ENCODE results near the gene NQO1. TPM values are rescaled to one million over a fixed set of nuclear protein-coding genes. Genes with fewer than 3 reads are reported as not detected.

NQO1 gene
- total RNA-seq, 1 experiment from 2014 or later: 519 TPM

DNA sequence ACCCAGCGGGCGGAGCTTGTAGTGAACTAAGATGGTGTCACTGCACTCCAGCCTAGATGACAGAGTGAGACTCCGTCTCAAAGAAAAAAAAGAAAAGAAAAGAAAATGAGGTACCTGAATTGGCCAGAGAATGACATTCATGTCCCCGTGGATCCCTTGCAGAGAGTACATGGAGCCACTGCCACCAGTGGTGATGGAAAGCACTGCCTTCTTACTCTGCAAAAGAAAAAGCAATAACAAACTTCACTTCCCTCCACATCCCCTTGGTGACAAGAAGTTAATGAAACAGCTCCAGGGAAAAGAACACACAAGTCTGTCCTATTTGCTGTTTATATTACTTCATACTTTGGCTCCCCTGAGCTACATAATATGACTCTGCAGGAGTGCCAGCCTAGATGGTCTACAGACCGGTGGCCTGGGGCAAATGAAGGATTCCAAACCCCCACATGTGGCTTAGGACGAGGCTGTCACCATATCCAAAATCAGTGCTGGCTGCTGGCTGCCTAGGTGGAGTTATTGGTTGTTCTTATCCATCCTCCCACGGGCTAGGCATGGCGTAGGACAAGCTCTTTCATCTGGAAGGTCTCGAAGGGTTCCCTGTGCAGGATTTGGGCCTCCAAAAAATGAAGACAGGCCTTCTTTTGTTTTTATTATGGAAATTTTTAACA lies 13.3 kb downstream of the NQO1 start:
- ChIA-PET POLR2A (interaction anchor here (1.0 to 2.0 kb wide), 2 partner anchors 9 to 12 kb away, joined by 3 to 6 read pairs; no protein-coding TSS in a partner anchor), RAD21 (ENCODE audit: low non-redundant PET in 1 of 2, low total read pairs in 2 of 2, uncharacterized antibody in 2 of 2, unreplicated experiment in 2 of 2) (no interaction called here), CTCF (no interaction called here)
- Histone ChIP-seq H3K36me3 (ENCODE audit: control insufficient read depth in 1 of 2, insufficient read depth in 2 of 2, low read length in 2 of 2) (peaks cover 31 to 45% of the 10 kb centered on the region in 2 experiments; a peak in 3 of 4 replicates), H3K9ac (ENCODE audit: low read length) (no peak overlapping the region), H3K27ac (ENCODE audit: low read depth, low read length) (peak overlapping the region; percentile 60), H3K27me3 (ENCODE audit: insufficient read depth, low read length) (no peaks in the 10 kb centered on the region), H3K4me1 (ENCODE audit: control insufficient read depth in 1 of 2, insufficient read depth in 2 of 2, low read length in 2 of 2) (peaks cover 37 to 43% of the 10 kb centered on the region in 2 experiments), H2AFZ (ENCODE audit: low read depth, low read length, poor library complexity, severe bottlenecking) (no peak overlapping the region), H3K4me2 (ENCODE audit: low read length) (no peak overlapping the region), H3K9me2 (ENCODE audit: insufficient read depth) (no peaks in the 10 kb centered on the region), H3K79me2 (ENCODE audit: insufficient read depth, low read length) (peaks cover 19% of the 10 kb centered on the region), H3K4me3 (replicated peaks in 1 of 2; ENCODE audit: low read depth in 1 of 2, low read length in 2 of 2) (no peak overlapping the region), H3K9me3 (ENCODE audit: control insufficient read depth in 1 of 2, insufficient read depth in 1 of 2, low read depth in 1 of 2, low read length in 2 of 2) (no peaks in the 10 kb centered on the region), H4K20me1 (ENCODE audit: insufficient read depth) (no peaks in the 10 kb centered on the region)
- ATAC-seq (peak; percentile 27; the same call in 1 of the 2 replicates), DNase-seq (ENCODE audit: low read depth, low spot score) (no peak)
- no TSS peak for BruUV-seq (replicated peaks)
- TF ChIP-seq ZFX (IDR thresholded peaks at IDR 0.05): no peak
- TF ChIP-seq POLR2AphosphoS5 (IDR thresholded peaks at IDR 0.05; ENCODE audit: low read depth, low read length): peak; percentile 12; the same call in 1 of the 2 replicates
- TF ChIP-seq, protein P1, sequence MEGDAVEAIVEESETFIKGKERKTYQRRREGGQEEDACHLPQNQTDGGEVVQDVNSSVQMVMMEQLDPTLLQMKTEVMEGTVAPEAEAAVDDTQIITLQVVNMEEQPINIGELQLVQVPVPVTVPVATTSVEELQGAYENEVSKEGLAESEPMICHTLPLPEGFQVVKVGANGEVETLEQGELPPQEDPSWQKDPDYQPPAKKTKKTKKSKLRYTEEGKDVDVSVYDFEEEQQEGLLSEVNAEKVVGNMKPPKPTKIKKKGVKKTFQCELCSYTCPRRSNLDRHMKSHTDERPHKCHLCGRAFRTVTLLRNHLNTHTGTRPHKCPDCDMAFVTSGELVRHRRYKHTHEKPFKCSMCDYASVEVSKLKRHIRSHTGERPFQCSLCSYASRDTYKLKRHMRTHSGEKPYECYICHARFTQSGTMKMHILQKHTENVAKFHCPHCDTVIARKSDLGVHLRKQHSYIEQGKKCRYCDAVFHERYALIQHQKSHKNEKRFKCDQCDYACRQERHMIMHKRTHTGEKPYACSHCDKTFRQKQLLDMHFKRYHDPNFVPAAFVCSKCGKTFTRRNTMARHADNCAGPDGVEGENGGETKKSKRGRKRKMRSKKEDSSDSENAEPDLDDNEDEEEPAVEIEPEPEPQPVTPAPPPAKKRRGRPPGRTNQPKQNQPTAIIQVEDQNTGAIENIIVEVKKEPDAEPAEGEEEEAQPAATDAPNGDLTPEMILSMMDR (IDR thresholded peaks at IDR 0.05 in 2 of 3, conservative IDR thresholded peaks at IDR 0.05 in 1 of 3; ENCODE audit: borderline replicate concordance in 1 of 3, insufficient read depth in 1 of 3, low read depth in 2 of 3, low read length in 2 of 3): peak in 1 of 3 experiments; percentile 31; a peak in 2 of 6 replicates
- intact Hi-C loops (cut with micrococcal nuclease): no loop called here

DNA sequence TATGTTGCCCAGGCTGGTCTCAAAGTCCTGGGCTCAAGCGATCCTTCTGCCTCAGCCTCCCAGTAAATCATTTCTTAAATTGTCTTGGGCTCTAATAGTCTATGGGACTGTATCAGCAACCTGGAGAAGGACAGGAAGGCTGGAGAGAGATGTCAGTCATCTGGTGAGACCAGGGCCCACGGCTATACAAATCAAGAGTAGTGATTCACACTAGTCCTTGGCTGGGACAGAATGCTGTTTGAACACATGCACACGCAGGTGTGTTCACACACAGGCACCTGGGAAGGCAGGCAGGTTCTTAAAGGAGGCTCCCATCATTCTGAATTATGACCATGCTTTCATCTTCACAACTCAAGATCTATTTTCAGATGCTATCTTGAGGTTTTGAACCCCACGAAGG lies 14.1 kb downstream of the NQO1 start:
- Histone ChIP-seq H3K4me3 (replicated peaks in 1 of 2; ENCODE audit: low read depth in 1 of 2, low read length in 2 of 2) (no peak overlapping the region), H3K79me2 (ENCODE audit: insufficient read depth, low read length) (peaks cover 16% of the 10 kb centered on the region), H3K27me3 (ENCODE audit: insufficient read depth, low read length) (no peaks in the 10 kb centered on the region), H3K4me1 (ENCODE audit: control insufficient read depth in 1 of 2, insufficient read depth in 2 of 2, low read length in 2 of 2) (peaks cover 37 to 43% of the 10 kb centered on the region in 2 experiments), H3K9me2 (ENCODE audit: insufficient read depth) (no peaks in the 10 kb centered on the region), H3K4me2 (ENCODE audit: low read length) (peak overlapping the region; percentile 82), H4K20me1 (ENCODE audit: insufficient read depth) (no peaks in the 10 kb centered on the region), H3K27ac (ENCODE audit: low read depth, low read length) (peak overlapping the region; percentile 60), H2AFZ (ENCODE audit: low read depth, low read length, poor library complexity, severe bottlenecking) (no peak overlapping the region), H3K9me3 (ENCODE audit: control insufficient read depth in 1 of 2, insufficient read depth in 1 of 2, low read depth in 1 of 2, low read length in 2 of 2) (no peaks in the 10 kb centered on the region), H3K36me3 (ENCODE audit: control insufficient read depth in 1 of 2, insufficient read depth in 2 of 2, low read length in 2 of 2) (peaks cover 25 to 43% of the 10 kb centered on the region in 2 experiments; a peak in 3 of 4 replicates), H3K9ac (ENCODE audit: low read length) (0 out of 2 replicates have a peak overlapping the region, but pooled peaks have one; percentile 31)
- intact Hi-C loops (cut with micrococcal nuclease): no loop called here
- POLR2A ChIA-PET: interaction anchor here (0.9 to 2.0 kb wide), 3 partner anchors 10 to 14 kb away, joined by 3 to 6 read pairs (median 3); partner anchors contain the start of gene NQO1
- RAD21 ChIA-PET (ENCODE audit: low non-redundant PET in 1 of 2, low total read pairs in 2 of 2, uncharacterized antibody in 2 of 2, unreplicated experiment in 2 of 2): no interaction called here
- ATAC-seq (no peak), DNase-seq (ENCODE audit: low read depth, low spot score) (no peak)
- no TSS peak for BruUV-seq (replicated peaks)
- CTCF ChIA-PET: interaction anchor here (1.4 kb wide), 1 partner anchor 13 kb away, joined by 6 read pairs; no protein-coding TSS in a partner anchor
- TF ChIP-seq EZH2 (IDR thresholded peaks at IDR 0.05) (no peak), EGR1 (IDR thresholded peaks at IDR 0.05; ENCODE audit: low read depth) (no peak), ZNF274 (IDR thresholded peaks at IDR 0.05; ENCODE audit: low read depth, low read length) (no peak), SIN3A (IDR thresholded peaks at IDR 0.05; ENCODE audit: low read depth) (no peak), FOSL1 (IDR thresholded peaks at IDR 0.05; ENCODE audit: low read depth) (no peak), EZH2phosphoT487 (IDR thresholded peaks at IDR 0.05; ENCODE audit: borderline replicate concordance) (no peak), ZFX (IDR thresholded peaks at IDR 0.05) (no peak), ELF1 (IDR thresholded peaks at IDR 0.05; ENCODE audit: borderline replicate concordance, low read depth) (no peak), POLR2A (IDR thresholded peaks at IDR 0.05; ENCODE audit: borderline replicate concordance, extremely low read depth, insufficient read depth, insufficient read length) (no peak), SRF (IDR thresholded peaks at IDR 0.05; ENCODE audit: low read depth) (no peak), TCF7L2 (IDR thresholded peaks at IDR 0.05; ENCODE audit: borderline replicate concordance, extremely low read depth, insufficient read depth, insufficient read length) (no peak)
- TF ChIP-seq, protein P2, sequence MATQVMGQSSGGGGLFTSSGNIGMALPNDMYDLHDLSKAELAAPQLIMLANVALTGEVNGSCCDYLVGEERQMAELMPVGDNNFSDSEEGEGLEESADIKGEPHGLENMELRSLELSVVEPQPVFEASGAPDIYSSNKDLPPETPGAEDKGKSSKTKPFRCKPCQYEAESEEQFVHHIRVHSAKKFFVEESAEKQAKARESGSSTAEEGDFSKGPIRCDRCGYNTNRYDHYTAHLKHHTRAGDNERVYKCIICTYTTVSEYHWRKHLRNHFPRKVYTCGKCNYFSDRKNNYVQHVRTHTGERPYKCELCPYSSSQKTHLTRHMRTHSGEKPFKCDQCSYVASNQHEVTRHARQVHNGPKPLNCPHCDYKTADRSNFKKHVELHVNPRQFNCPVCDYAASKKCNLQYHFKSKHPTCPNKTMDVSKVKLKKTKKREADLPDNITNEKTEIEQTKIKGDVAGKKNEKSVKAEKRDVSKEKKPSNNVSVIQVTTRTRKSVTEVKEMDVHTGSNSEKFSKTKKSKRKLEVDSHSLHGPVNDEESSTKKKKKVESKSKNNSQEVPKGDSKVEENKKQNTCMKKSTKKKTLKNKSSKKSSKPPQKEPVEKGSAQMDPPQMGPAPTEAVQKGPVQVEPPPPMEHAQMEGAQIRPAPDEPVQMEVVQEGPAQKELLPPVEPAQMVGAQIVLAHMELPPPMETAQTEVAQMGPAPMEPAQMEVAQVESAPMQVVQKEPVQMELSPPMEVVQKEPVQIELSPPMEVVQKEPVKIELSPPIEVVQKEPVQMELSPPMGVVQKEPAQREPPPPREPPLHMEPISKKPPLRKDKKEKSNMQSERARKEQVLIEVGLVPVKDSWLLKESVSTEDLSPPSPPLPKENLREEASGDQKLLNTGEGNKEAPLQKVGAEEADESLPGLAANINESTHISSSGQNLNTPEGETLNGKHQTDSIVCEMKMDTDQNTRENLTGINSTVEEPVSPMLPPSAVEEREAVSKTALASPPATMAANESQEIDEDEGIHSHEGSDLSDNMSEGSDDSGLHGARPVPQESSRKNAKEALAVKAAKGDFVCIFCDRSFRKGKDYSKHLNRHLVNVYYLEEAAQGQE (IDR thresholded peaks at IDR 0.05; ENCODE audit: low read depth): no peak
